ENCODE measurements around the gene TAOK1. TPM values are rescaled to one million over a fixed set of nuclear protein-coding genes. Genes with fewer than 3 reads are reported as not detected.

TAOK1 gene
- total and polyA plus RNA-seq, 10 of the 15 experiments (the other 5 are each of a cell fraction or from before 2014, with no cell fraction given), result 2.0 to 27.1 (median 11.8) TPM

DNA sequence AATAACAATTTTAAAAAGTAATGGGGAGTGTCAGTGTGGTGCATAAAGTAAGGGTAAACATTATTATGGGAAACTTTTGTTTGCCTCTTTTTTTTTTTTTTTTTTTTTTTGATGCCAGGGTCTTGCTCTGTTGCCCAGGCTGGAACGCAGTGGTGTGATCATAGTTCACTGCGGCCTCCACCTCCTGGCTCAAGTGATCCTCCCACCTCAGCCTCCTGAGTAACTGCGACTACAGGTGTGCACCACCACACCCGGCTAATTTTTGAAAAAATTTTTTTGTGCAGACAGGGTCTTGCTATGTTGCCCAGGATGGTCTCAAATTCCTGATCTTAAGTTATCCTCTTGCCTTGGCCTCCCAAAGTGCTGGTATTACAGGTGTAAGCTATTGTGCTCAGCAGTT is 10.7 kb downstream of the TAOK1 start (continued):
- no peak for TF ChIP-seq REST (IDR thresholded peaks at IDR 0.05; ENCODE audit: low read depth, low read length)
- no peak for TF ChIP-seq BMI1 (IDR thresholded peaks at IDR 0.05; ENCODE audit: borderline replicate concordance)
- TF ChIP-seq ESRRA (IDR thresholded peaks at IDR 0.05; ENCODE audit: low read length), result no peak
- no peak for TF ChIP-seq ZNF622 (IDR thresholded peaks at IDR 0.05)
- no peak for TF ChIP-seq IRF4 (IDR thresholded peaks at IDR 0.05; ENCODE audit: low read depth, low read length)
- TF ChIP-seq ZNF274 (IDR thresholded peaks at IDR 0.05; ENCODE audit: insufficient read depth, insufficient read length), result no peak
- TF ChIP-seq CBX3 (IDR thresholded peaks at IDR 0.05; ENCODE audit: borderline replicate concordance, low read depth), result no peak
- no peak for TF ChIP-seq HDGF (IDR thresholded peaks at IDR 0.05)

DNA sequence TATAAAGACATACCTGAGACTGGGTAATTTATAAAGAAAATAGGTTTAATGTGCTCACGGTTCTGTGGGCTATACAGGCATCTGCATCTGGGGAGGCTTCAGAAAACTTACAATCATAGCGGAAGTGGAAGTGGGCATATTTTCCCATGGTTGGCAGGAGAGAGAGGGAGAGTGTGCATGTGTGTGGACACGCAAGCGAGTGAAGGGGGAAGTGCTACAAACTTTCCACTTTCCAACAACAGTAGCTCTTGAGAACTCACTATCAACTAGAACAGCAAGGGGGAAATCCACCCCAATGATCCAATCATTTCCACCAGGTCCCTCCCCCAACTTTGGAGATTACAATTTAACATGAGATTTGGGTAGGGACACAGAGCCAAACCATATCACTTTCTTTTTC is 11.1 kb downstream of the TAOK1 start:
- Histone ChIP-seq H3K4me1 (ENCODE audit: control insufficient read depth, insufficient read depth, low read length) (no peaks in the 10 kb centered on the region), H3K4me2 (ENCODE audit: control insufficient read depth, insufficient read depth) (no peak overlapping the region; the same call in 1 of the 2 replicates), H4K20me1 (ENCODE audit: control insufficient read depth, insufficient read depth) (no peaks in the 10 kb centered on the region), H3K27ac (ENCODE audit: control insufficient read depth, insufficient read depth) (no peak overlapping the region), H2AFZ (ENCODE audit: control insufficient read depth, low read depth, low read length) (no peak overlapping the region), H3K9me3 (replicated peaks; ENCODE audit: control insufficient read depth, insufficient read depth, low read length) (peaks cover 4% of the 10 kb centered on the region; the same call in 2 of the 3 replicates), H3K9ac (ENCODE audit: control insufficient read depth, insufficient read depth, low read length) (no peak overlapping the region), H3K36me3 (ENCODE audit: control insufficient read depth in 2 of 2, insufficient read depth in 2 of 2, low read length in 1 of 2) (peaks cover 0 to 9% of the 10 kb centered on the region in 2 experiments; a peak in 3 of 4 replicates), H3K79me2 (ENCODE audit: control insufficient read depth, insufficient read depth, low read length) (peaks cover 43% of the 10 kb centered on the region), H3K27me3 (replicated peaks in 1 of 2; ENCODE audit: control insufficient read depth in 2 of 2, insufficient read depth in 2 of 2, low read length in 1 of 2) (no peaks in the 10 kb centered on the region), H3K4me3 (no peak overlapping the region)
- no peak for FAIRE-seq
- WGBS (ENCODE audit: insufficient coverage, insufficient replicate concordance, low lambda C conversion rate, missing lambda C conversion rate), result 84% methylated on average over 4 of the region's 4 CpGs
- SMC1A ChIA-PET (ENCODE audit: uncharacterized antibody, unreplicated experiment), result interaction anchor here (0.6 to 1.0 kb wide), 3 partner anchors 9 to 48 kb away, joined by 3 to 4 read pairs (median 3); no protein-coding TSS in a partner anchor
- TSS peak; percentile 24 for BruUV-seq (replicated peaks)
- intact Hi-C loops (cut with micrococcal nuclease; ENCODE audit: unreplicated experiment) (no loop called here), in situ Hi-C loops (cut with MboI) (no loop called here)
- peak; percentile 11; the same call in 1 of the 2 replicates for TF ChIP-seq RUNX3 (IDR thresholded peaks at IDR 0.05; ENCODE audit: low read length)
- TF ChIP-seq ZBTB33 (IDR thresholded peaks at IDR 0.05), result no peak
- peak; percentile 35; the same call in 1 of the 2 replicates for TF ChIP-seq SPI1 (IDR thresholded peaks at IDR 0.05; ENCODE audit: borderline replicate concordance, insufficient read depth, low read depth, low read length)
- no peak for TF ChIP-seq PRDM15 (CRISPR knock-in tag; IDR thresholded peaks at IDR 0.05)
- DNase-seq (ENCODE audit: low read depth, low spot score), result no peak
- RAD21 ChIA-PET (ENCODE audit: unreplicated experiment), result no interaction called here
- POLR2A ChIA-PET, result interaction anchor here (0.6 kb wide), 1 partner anchor 29 kb away, joined by 5 read pairs; no protein-coding TSS in a partner anchor
- CTCF ChIA-PET, result interaction anchor here (1.4 kb wide), 1 partner anchor 216 kb away, joined by 3 read pairs; no protein-coding TSS in a partner anchor
- peak; percentile 46 for ATAC-seq

Data from GM12878 (cell line).